GM18511 (cell line): ENCODE measurements around the gene PIEZO1.
"Not testable (repeated sequence)": the region's sequence is repeated elsewhere in the genome, so short reads cannot be mapped to it uniquely, and the experiment has no call there.

ENCODE experiments used
- ATAC-seq: cut with Tn5 transposase; IDR thresholded peaks from one replicate; pipeline ENCODE4 v1.9.1; 2021; ENCODE audit warnings: mild to moderate bottlenecking, moderate library complexity; ENCODE audit not compliant: unreplicated experiment

The PIEZO1 gene

GRCh38 chr16:88783391-88784073, 1.5 kb downstream of the PIEZO1 start:
- ATAC-seq, result no peak

GRCh38 chr16:88782454-88783390, 2.3 kb downstream of the PIEZO1 start:
- ATAC-seq, result no peak

GRCh38 chr16:88781140-88782077, 3.6 kb downstream of the PIEZO1 start:
- ATAC-seq, result peak; percentile 53

- no peak for ATAC-seq
Observed at GRCh38 chr16:88780142-88781062, 4.6 kb downstream of the PIEZO1 start.

- ATAC-seq, result no peak
Observed at GRCh38 chr16:88779406-88780141, 5.4 kb downstream of the PIEZO1 start.

GRCh38 chr16:88778541-88779065, 6.4 kb downstream of the PIEZO1 start:
- no peak for ATAC-seq

GRCh38 chr16:88778271-88778525, 6.8 kb downstream of the PIEZO1 start:
- ATAC-seq, result no peak

- no peak for ATAC-seq
Observed at GRCh38 chr16:88777471-88778270, 7.3 kb downstream of the PIEZO1 start.

GRCh38 chr16:88775825-88776224, 9.2 kb downstream of the PIEZO1 start:
- no peak for ATAC-seq

GRCh38 chr16:88774544-88775393, 10.3 kb downstream of the PIEZO1 start:
- no peak for ATAC-seq

GRCh38 chr16:88773812-88774291, 11.2 kb downstream of the PIEZO1 start:
- ATAC-seq, result no peak

GRCh38 chr16:88772871-88773811, 11.9 kb downstream of the PIEZO1 start:
- ATAC-seq, result no peak

- not testable (repeated sequence) for ATAC-seq
Observed at GRCh38 chr16:88771781-88772180, 13.2 kb downstream of the PIEZO1 start.

GRCh38 chr16:88771294-88771772, 13.7 kb downstream of the PIEZO1 start:
- no peak for ATAC-seq

GRCh38 chr16:88770461-88771293, 14.3 kb downstream of the PIEZO1 start:
- ATAC-seq, result no peak
